Right lobe of liver (tissue), 4 donors: ENCODE data around the gene SVOPL.

Experiments used
- CTCF ChIP-seq, 4 donors: fragments of 200-600 bp in 3 of 4; fragments of 450-650 bp in 1 of 4; IDR thresholded peaks; one replicate each; pipeline versions ENCODE4 v1.5.1 to v1.8.0; 2016 to 2022; ENCODE audit warnings: antibody characterized with exemption in 4 of 4, mild to moderate bottlenecking in 2 of 4
- POLR2A ChIP-seq: fragments of 450-650 bp; IDR thresholded peaks from one replicate; pipeline ENCODE4 v1.6.1; 2017; ENCODE audit warnings: antibody characterized with exemption, mild to moderate bottlenecking
- donor health status: DM: no; HTN: no; CAD: no.
- donor health status: DM: no; HTN: no; CAD: no.
- donor health status: DM: no; HTN: yes; CAD: no.

GRCh38 chr7:138546829-138547228, 154.3 kb downstream of the SVOPL start:
- no peak for TF ChIP-seq POLR2A
- TF ChIP-seq CTCF (IDR thresholded peaks at IDR 0.05): no peak
